ENCODE data around the gene PTPRZ1.

The PTPRZ1 gene

GRCh38 chr7:122068046-122068445 lies 195.1 kb downstream of the PTPRZ1 start:
- TF ChIP-seq GATA3 (IDR thresholded peaks at IDR 0.05; ENCODE audit: low read depth, low read length) (no peak), GATA2 (IDR thresholded peaks at IDR 0.05; ENCODE audit: low read depth, low read length) (no peak)

GRCh38 chr7:122068999-122069398 lies 196.0 kb downstream of the PTPRZ1 start:
- no peak for TF ChIP-seq GATA2 (IDR thresholded peaks at IDR 0.05; ENCODE audit: low read depth, low read length)
- TF ChIP-seq GATA3 (IDR thresholded peaks at IDR 0.05; ENCODE audit: low read depth, low read length), result no peak

GRCh38 chr7:122070062-122070461 lies 197.1 kb downstream of the PTPRZ1 start:
- TF ChIP-seq GATA2 (IDR thresholded peaks at IDR 0.05; ENCODE audit: low read depth, low read length) (no peak), GATA3 (IDR thresholded peaks at IDR 0.05; ENCODE audit: low read depth, low read length) (no peak)

- TF ChIP-seq GATA2 (IDR thresholded peaks at IDR 0.05; ENCODE audit: low read depth, low read length) (no peak), GATA3 (IDR thresholded peaks at IDR 0.05; ENCODE audit: low read depth, low read length) (no peak)
Measured at GRCh38 chr7:122070834-122071233, 197.9 kb downstream of the PTPRZ1 start.

GRCh38 chr7:122072272-122072671 lies 199.3 kb downstream of the PTPRZ1 start:
- no peak for TF ChIP-seq GATA2 (IDR thresholded peaks at IDR 0.05; ENCODE audit: low read depth, low read length)
- no peak for TF ChIP-seq GATA3 (IDR thresholded peaks at IDR 0.05; ENCODE audit: low read depth, low read length)

GRCh38 chr7:122072924-122073599 lies 200.1 kb downstream of the PTPRZ1 start:
- no peak for TF ChIP-seq GATA2 (IDR thresholded peaks at IDR 0.05; ENCODE audit: low read depth, low read length)
- TF ChIP-seq GATA3 (IDR thresholded peaks at IDR 0.05; ENCODE audit: low read depth, low read length), result no peak

- TF ChIP-seq GATA3 (IDR thresholded peaks at IDR 0.05; ENCODE audit: low read depth, low read length) (no peak), GATA2 (IDR thresholded peaks at IDR 0.05; ENCODE audit: low read depth, low read length) (no peak)
Measured at GRCh38 chr7:122073635-122074034, 200.7 kb downstream of the PTPRZ1 start.

- TF ChIP-seq GATA3 (IDR thresholded peaks at IDR 0.05; ENCODE audit: low read depth, low read length), result no peak
- no peak for TF ChIP-seq GATA2 (IDR thresholded peaks at IDR 0.05; ENCODE audit: low read depth, low read length)
Measured at GRCh38 chr7:122082160-122082559, 209.2 kb downstream of the PTPRZ1 start.

GRCh38 chr7:122082670-122083069 lies 209.7 kb downstream of the PTPRZ1 start:
- TF ChIP-seq GATA2 (IDR thresholded peaks at IDR 0.05; ENCODE audit: low read depth, low read length) (no peak), GATA3 (IDR thresholded peaks at IDR 0.05; ENCODE audit: low read depth, low read length) (no peak)

GRCh38 chr7:122092964-122093797 lies 220.2 kb downstream of the PTPRZ1 start:
- TF ChIP-seq GATA3 (IDR thresholded peaks at IDR 0.05; ENCODE audit: low read depth, low read length) (no peak), GATA2 (IDR thresholded peaks at IDR 0.05; ENCODE audit: low read depth, low read length) (no peak)

- TF ChIP-seq GATA2 (IDR thresholded peaks at IDR 0.05; ENCODE audit: low read depth, low read length) (no peak), GATA3 (IDR thresholded peaks at IDR 0.05; ENCODE audit: low read depth, low read length) (no peak)
Measured at GRCh38 chr7:122094549-122094948, 221.6 kb downstream of the PTPRZ1 start.

GRCh38 chr7:122095642-122096041 lies 222.7 kb downstream of the PTPRZ1 start:
- TF ChIP-seq GATA3 (IDR thresholded peaks at IDR 0.05; ENCODE audit: low read depth, low read length) (no peak), GATA2 (IDR thresholded peaks at IDR 0.05; ENCODE audit: low read depth, low read length) (no peak)

GRCh38 chr7:122100021-122100420 lies 227.1 kb downstream of the PTPRZ1 start:
- TF ChIP-seq GATA3 (IDR thresholded peaks at IDR 0.05; ENCODE audit: low read depth, low read length), result no peak
- TF ChIP-seq GATA2 (IDR thresholded peaks at IDR 0.05; ENCODE audit: low read depth, low read length), result no peak

GRCh38 chr7:122103064-122103463 lies 230.1 kb downstream of the PTPRZ1 start:
- no peak for TF ChIP-seq GATA3 (IDR thresholded peaks at IDR 0.05; ENCODE audit: low read depth, low read length)
- no peak for TF ChIP-seq GATA2 (IDR thresholded peaks at IDR 0.05; ENCODE audit: low read depth, low read length)
